Dedifferentiated amniotic fluid mesenchymal stem cell (primary cell): ENCODE results near the gene SELE.

Experiments used
- DNase-seq: peaks from one replicate; pipeline ENCODE4 v3.0.0-alpha.2; 2016; ENCODE audit errors: extremely low spot score

Gene SELE, protein sequence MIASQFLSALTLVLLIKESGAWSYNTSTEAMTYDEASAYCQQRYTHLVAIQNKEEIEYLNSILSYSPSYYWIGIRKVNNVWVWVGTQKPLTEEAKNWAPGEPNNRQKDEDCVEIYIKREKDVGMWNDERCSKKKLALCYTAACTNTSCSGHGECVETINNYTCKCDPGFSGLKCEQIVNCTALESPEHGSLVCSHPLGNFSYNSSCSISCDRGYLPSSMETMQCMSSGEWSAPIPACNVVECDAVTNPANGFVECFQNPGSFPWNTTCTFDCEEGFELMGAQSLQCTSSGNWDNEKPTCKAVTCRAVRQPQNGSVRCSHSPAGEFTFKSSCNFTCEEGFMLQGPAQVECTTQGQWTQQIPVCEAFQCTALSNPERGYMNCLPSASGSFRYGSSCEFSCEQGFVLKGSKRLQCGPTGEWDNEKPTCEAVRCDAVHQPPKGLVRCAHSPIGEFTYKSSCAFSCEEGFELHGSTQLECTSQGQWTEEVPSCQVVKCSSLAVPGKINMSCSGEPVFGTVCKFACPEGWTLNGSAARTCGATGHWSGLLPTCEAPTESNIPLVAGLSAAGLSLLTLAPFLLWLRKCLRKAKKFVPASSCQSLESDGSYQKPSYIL

GRCh38 chr1:169733924-169734323 is at the start of gene SELE:
Gene SELE (minus strand): TSS chr1:169734079. CDS start chr1:169733612, 467 bp downstream.
- no peak for DNase-seq

DNA sequence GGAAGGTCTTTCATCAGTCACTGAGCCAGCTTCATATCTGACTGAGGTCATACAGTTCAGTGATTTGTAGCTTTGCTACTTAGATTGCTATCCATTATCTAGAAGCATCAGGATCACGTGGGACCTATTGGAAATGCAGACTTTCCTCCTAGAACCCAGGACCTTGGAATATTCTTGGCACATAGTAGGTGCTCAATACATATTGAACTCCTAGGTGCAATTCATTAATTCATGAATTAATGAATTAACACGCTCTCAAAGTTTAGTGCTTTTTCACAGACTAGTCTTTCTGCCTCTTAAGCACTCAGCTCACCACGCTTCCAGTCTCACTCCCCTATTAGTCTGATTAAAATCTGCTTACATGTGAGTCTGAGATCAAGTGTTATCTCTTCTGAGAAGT is 48.7 kb upstream of the SELE start:
- DNase-seq = no peak

DNA sequence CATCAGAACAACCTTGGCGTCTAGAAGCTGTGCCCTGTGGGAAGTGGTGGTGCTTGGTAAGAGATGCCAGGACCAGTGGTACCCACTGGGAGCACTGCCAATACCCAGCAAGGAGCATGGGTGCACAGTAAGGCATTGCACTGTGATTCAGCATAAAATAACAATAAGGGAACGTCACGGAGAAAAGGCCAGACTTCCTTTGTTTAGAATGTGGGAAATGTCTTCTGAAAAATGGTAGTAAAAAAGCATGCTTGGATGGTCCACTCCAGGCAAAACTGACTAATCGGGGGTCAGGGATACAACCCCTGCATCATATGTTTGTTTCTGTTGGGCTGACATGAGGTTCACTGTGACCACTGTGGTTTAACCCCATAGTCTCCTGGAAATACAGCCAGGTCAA is 46.1 kb upstream of the SELE start:
- no peak for DNase-seq

- no peak for DNase-seq
These were observed 45.3 kb upstream of the SELE start for GRCh38 chr1:169779150-169779549.

GRCh38 chr1:169776440-169776839 is 42.6 kb upstream of the SELE start:
- DNase-seq = no peak

GRCh38 chr1:169768161-169768560 is 34.3 kb upstream of the SELE start:
- DNase-seq = no peak

GRCh38 chr1:169765580-169766331 is 31.9 kb upstream of the SELE start:
- no peak for DNase-seq

DNA sequence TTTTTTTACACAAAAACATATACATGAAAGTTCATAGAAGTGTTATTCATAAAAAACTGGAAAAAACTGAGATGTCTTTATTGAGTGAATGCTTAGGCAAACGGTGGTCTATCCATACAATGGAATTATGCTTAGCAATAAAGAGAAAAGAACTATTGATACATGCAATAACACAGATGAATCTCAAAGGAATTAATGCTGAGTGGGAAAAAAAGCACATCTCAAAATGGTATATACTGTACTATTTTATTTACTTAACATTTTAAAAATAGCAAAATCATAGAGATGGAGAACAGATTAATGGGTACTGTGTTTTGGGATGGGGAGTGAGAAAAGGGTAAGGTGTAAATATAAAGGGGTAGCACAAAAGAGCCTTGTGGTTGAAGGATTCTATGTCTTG is 31.0 kb upstream of the SELE start:
- DNase-seq = no peak

DNA sequence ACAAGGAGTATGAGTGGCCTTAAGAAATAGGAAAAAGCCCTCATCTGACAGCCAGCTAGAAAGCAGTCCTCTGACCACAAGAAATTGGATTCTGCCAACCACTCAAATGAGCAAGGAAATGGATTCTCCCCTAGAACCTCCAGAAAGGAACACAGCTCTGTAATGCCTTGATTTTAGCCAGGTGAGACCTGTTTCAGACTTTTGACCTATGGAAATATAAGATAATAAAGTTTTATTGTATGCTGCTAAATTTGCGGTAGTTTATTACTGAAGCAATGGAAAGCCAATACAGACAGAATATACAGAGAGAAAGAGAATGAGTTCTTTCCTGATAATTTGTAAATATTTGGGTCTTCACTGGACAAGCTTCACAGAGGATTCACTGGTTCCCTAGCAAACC is 28.8 kb upstream of the SELE start:
- DNase-seq = no peak

DNA sequence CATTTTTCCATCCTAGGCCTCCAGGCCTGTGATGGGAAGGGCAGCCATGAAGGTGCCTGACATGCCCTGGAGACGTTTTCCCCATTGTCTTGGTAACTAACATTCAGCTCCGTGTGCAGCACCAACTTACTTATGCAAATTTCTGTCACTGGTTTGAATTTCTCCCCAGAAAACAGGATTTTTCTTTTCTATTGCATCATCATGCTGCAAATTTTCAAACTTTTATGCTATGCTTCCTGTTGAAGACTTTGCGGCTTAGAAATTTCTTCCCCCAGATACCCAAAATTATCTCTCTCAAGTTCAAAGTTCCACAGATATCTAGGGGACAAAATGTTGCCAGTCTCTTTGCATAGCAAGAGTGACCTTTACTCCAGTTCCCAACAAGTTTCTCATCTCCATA is 25.2 kb upstream of the SELE start:
- no peak for DNase-seq

- DNase-seq = no peak
These were observed 19.7 kb upstream of the SELE start for GRCh38 chr1:169753549-169753948.

GRCh38 chr1:169750041-169750440 is 16.2 kb upstream of the SELE start:
- DNase-seq = no peak

GRCh38 chr1:169746550-169746949 is 12.7 kb upstream of the SELE start:
- DNase-seq = no peak

DNA sequence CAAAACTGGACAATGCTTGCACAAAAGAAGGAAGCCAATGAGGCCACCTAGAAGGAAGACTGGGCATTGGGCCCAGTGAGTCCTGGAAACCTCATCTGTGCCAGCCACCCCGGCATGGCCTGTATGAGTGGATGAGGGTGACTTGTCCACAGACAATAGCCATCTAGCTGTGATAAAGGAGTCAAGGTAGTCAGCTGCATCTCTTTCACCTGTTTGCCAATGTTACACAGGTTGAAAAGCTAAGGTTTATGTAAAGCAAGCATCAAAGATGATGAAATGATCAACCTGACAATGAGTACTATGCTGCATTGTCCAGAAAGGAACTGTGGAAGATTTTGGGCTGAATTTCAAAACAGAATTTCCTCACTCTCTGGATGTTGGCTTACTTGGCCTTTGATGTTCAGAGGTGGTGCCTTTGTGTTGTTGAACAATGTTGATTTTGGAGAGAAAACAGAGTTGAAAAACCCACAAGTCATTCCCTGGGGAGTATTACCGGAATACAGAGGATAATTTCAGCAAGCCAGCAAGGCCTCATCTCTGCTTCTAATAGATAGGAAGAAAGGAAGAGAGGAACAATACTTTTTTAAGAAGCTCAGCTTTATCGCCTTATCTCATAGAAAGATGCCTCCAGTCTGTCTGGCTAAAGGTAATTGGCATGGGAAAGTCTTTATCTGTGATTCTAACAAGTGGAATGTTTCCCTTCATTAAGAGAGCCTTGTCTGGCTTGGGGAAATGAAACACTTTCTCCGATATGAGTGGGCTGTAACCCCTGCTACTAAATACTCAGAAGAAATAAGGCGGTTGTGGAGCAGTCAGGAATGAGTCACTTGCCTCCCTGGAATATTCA is 11.4 kb upstream of the SELE start:
- DNase-seq = no peak

DNA sequence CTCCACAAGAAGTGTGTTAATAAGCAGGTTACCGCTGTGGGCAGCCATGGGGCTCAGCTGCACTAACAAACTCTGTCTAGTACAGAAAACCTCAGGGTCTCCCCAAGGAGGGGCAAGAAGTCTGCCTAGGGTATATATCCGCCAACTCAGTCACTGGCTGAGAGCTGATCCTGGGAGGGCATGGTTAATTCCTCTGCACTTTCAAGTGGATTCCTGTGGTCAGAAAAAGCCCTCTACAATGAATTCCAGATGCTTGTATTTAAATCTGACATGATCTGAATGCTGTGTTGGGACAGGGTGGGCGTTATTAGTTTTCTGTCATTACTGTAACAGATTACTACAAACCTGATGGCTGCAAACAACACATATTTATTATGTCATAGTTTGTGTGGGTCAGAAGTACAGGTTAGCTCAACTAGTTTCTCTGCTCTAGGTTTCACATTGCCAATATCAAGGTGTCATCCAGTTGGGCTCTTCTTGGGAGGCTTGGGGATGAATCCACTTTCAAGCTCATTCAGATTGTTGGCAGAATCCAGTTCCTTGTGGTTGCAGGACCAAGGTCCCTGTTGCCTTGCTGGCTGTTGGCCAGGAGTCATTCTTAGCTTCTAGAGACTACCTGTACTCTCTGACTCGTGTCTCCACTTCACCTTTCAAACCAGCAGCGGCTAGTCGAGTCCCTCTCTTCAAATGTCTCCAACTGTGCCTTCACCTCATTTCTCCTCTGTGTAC is 8.0 kb upstream of the SELE start:
- peak; percentile 64 for DNase-seq

- no peak for DNase-seq
These were observed 6.1 kb upstream of the SELE start for GRCh38 chr1:169739980-169740379.

GRCh38 chr1:169731446-169731845 is 2.4 kb downstream of the SELE start:
- DNase-seq = no peak

DNA sequence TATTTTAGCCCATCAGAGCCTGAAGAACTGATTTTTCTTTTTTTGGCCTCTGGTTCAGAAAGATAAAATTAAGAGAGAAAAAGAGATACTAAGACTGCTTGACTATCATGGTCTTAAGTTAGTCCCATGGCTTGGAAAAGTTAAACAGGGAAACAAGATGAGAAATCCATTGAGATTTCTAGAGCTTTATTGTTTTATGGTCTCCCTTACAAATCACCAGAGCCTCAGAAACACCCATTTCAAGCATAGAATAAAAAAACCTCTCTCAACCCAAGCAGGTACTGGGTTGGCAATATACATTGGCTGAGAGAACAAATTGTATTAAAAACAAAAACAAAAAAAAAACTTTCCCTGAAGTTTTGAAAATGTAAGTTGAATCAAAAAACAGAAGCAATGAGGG is 3.9 kb downstream of the SELE start:
- DNase-seq = no peak

DNA sequence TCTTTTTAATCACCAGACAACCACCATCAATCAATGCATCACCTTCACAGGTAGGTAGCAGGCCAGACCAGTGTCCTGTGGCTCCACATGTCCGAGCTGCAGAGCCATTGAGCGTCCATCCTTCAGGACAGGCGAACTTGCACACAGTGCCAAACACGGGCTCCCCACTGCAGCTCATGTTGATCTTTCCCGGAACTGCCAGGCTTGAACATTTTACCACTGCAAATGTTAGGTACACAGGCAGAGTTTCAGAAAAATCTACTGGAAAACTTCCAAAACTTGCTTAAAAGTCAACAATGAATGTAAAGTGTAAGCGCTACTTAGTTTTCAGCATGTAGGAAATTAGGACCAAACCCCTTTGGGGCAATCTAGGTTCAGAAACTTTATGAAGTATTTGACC is 6.6 kb downstream of the SELE start:
- DNase-seq = no peak

- DNase-seq = no peak
These were observed 7.0 kb downstream of the SELE start for GRCh38 chr1:169726851-169727250.

DNA sequence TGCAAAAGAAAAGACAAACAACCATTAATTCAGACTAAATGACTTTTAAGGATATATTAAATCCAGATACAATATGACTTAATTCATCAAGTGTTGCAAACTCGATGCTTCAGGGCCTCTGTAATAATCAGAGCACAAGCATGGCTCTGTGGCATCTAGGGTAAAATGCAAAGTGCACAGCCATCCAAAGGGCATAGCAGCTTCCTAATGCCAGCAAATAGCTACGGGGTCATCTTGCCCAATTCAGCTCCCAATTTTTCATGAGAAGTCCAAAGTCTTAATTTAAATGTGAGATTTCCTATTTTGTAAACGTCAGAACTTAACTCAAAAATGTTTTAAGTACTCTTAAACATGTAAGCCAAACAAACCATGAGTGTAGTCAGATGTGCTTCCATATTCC is 7.9 kb downstream of the SELE start:
- DNase-seq = no peak
